ENCODE data around the gene CEP128.

The CEP128 gene

GRCh38 chr14:80771201-80771600, 170.3 kb downstream of the CEP128 start:
- DNase-seq (ENCODE audit: low spot score): no peak

- no peak for DNase-seq (ENCODE audit: low spot score)
Measured at GRCh38 chr14:80770114-80770908, 171.2 kb downstream of the CEP128 start.

- no peak for DNase-seq (ENCODE audit: low spot score)
Measured at GRCh38 chr14:80768646-80769045, 172.9 kb downstream of the CEP128 start.

GRCh38 chr14:80764921-80765507, 176.5 kb downstream of the CEP128 start:
- no peak for DNase-seq (ENCODE audit: low spot score)

- DNase-seq (ENCODE audit: low spot score): no peak
Measured at GRCh38 chr14:80764496-80764895, 177.0 kb downstream of the CEP128 start.

GRCh38 chr14:80762641-80763228, 178.8 kb downstream of the CEP128 start:
- no peak for DNase-seq (ENCODE audit: low spot score)

- DNase-seq (ENCODE audit: low spot score): no peak
Measured at GRCh38 chr14:80754696-80755095, 186.8 kb downstream of the CEP128 start.

GRCh38 chr14:80751285-80751684, 190.3 kb downstream of the CEP128 start:
- DNase-seq (ENCODE audit: low spot score): no peak

GRCh38 chr14:80726211-80726610, 215.3 kb downstream of the CEP128 start:
- no peak for DNase-seq (ENCODE audit: low spot score)

GRCh38 chr14:80718940-80719339, 222.6 kb downstream of the CEP128 start:
- no peak for DNase-seq (ENCODE audit: low spot score)

GRCh38 chr14:80714474-80714873, 227.1 kb downstream of the CEP128 start:
- no peak for DNase-seq (ENCODE audit: low spot score)

- no peak for DNase-seq (ENCODE audit: low spot score)
Measured at GRCh38 chr14:80713076-80713850, 228.3 kb downstream of the CEP128 start.

GRCh38 chr14:80705241-80705980, 236.1 kb downstream of the CEP128 start:
- DNase-seq (ENCODE audit: low spot score): no peak

- no peak for DNase-seq (ENCODE audit: low spot score)
Measured at GRCh38 chr14:80700601-80701000, 240.9 kb downstream of the CEP128 start.

GRCh38 chr14:80699861-80700260, 241.7 kb downstream of the CEP128 start:
- DNase-seq (ENCODE audit: low spot score): no peak

GRCh38 chr14:80698974-80699373, 242.6 kb downstream of the CEP128 start:
- DNase-seq (ENCODE audit: low spot score): no peak

GRCh38 chr14:80695869-80696268, 245.7 kb downstream of the CEP128 start:
- DNase-seq (ENCODE audit: low spot score): no peak

GRCh38 chr14:80692903-80693302, 248.6 kb downstream of the CEP128 start:
- DNase-seq (ENCODE audit: low spot score): no peak

GRCh38 chr14:80681651-80682050, 259.9 kb downstream of the CEP128 start:
- DNase-seq (ENCODE audit: low spot score): no peak

GRCh38 chr14:80679273-80679672, 262.3 kb downstream of the CEP128 start:
- DNase-seq (ENCODE audit: low spot score): no peak

GRCh38 chr14:80678436-80678835, 263.1 kb downstream of the CEP128 start:
- DNase-seq (ENCODE audit: low spot score): no peak

GRCh38 chr14:80669426-80669825, 272.1 kb downstream of the CEP128 start:
- DNase-seq (ENCODE audit: low spot score): no peak
